ENCODE results near the gene USH2A. TPM values are rescaled to one million over a fixed set of nuclear protein-coding genes. Genes with fewer than 3 reads are reported as not detected.

The USH2A gene
- total RNA-seq, 1 donor from 2014 or later = 0.05 TPM

DNA sequence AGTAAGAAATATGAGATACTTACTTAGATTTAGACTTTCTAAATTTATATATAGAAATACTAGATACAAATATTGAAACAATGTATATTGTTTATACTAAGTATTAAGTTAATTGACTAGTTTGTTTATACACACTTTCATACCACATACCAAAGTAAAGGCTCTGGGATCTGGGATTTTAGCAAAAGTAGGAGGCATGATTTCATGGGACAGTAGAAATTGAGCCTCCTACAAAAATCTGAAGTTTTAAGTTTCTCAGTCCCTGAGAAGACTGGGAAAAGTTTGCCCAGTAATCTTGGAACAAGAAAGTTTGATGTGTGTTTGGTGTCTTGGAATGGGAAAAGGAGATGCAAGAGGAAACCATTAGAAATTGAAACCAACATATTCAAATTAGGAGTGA is 825.3 kb downstream of the USH2A start:
- no peak for DNase-seq (ENCODE audit: low read depth)

DNA sequence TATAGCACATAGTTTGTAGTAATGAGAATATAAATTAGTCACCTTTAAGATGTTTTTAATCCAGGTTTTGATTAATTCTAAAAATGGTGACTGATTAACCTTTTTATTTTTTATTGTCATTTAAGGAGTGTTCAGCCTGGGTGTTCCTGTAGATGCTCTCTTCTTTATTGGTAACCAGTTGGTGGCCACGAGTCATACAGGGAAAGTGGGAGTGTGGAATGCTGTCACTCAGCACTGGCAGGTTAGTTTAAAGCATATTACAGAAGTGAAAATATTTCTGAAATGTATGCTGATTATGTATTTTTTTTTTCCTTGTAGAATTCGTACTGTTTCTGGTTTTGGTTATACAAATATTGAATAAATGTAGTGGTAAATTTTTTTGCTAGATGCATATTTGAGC is 828.0 kb downstream of the USH2A start:
- peak; percentile 46 for DNase-seq (ENCODE audit: low read depth)

DNA sequence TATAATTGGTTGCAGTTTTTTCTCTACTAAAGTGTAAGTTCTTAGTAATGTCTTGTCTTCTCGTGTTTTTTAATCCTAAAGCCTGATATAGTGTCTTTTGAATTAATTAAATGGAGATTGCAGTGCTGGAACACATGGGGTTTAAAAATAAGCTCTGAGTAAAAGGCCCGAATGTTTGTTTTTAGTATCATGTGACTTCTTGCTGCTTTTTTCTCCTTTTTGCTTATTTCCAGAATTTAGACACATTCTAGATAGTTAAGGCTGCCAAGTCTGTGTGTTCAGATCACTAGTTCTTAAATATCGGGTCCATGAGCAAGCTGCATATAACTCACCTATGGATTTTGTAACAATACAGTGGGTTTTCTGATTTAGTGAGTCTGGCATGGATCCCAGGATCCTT is 828.6 kb downstream of the USH2A start:
- peak; percentile 13 for DNase-seq (ENCODE audit: low read depth)

DNA sequence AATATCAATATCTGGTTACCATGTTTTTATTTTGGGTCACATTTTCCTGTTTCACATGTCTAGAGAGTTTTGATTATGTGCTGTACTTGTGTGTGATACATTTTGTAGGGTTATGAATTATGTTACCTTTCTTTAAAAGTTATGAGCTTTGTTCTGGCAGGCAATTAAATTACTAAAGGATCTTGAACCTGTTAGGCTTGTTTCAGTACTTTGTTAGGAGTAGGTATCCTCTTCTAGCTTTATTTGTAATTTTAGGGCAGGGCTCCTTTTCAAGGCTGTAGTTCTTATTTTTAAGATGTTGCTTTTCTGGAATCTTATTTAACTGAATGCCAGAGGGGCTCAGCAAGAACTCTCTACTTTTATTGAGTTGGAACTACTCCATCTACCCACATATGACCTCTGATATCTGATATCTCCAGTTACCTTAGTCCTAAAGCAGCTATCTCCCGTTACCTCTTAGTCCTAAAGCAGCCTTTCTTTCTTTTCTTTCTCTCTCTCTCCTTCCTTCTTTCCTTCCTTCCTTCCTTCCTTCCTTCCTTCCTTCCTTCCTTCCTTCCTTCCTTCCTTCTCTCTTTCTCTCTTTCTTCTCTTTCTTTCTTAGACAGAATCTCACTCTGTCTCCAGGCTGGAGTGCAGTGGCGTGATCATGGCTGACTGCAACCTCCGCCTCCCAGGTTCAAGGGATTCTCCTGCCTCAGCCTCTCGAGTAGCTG is 832.3 kb downstream of the USH2A start:
- DNase-seq (ENCODE audit: low read depth) = no peak

DNA sequence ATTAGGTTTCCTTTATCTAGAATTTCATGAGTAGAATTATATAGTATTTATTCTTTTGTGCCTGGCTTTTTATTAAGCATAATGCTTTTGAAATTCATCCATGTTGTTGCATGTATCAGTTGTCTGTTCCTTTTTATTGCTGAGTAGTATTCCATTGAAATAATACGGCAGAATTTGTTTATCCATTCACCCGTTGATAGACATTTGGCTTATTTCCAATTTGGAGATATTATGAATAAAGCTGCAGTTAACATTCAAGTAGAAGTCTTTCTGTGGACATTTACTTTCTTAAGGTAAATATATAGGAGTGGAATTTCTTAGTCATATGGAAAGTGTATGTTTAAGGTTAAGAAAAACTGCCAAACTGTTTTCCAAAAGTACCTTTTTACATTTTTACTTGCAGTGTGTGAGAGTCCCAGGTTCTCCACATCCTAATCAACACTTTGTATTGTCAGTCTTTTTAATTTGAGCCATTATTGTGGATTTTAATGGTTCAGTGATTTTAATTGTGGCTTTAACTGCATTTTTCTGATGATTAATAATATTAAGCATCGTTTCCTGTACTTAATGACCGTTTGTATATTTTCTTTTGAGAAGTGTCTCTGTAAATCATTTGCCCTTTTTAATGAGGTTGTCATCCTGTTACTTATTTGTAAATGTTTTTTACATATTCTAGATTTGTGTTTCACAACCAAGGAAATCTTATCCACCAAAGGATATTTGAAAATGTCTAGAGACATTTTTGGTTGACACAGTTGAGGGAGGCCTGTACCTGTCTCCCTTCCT is 833.4 kb downstream of the USH2A start:
- peak; percentile 79 for DNase-seq (ENCODE audit: low read depth)

DNA sequence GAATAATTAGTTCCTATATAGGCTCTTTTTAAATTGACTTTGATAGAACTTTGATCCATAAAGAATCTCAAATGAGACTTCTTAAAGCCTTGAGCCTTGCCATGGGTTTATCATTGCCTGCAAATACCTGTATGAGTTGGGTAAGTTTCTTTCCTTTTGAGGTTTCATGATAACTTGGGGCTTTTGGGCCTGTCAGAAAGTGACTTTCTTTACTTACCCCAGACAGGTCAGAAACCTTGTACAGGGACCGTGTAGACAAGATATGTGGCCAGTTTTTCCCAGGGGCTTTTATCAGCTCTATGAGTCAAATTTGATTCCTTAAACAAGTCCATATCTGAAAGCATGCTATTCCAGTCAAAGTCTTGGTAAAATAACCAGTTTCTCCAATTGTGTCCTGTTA is 838.9 kb downstream of the USH2A start:
- no peak for DNase-seq (ENCODE audit: low read depth)

DNA sequence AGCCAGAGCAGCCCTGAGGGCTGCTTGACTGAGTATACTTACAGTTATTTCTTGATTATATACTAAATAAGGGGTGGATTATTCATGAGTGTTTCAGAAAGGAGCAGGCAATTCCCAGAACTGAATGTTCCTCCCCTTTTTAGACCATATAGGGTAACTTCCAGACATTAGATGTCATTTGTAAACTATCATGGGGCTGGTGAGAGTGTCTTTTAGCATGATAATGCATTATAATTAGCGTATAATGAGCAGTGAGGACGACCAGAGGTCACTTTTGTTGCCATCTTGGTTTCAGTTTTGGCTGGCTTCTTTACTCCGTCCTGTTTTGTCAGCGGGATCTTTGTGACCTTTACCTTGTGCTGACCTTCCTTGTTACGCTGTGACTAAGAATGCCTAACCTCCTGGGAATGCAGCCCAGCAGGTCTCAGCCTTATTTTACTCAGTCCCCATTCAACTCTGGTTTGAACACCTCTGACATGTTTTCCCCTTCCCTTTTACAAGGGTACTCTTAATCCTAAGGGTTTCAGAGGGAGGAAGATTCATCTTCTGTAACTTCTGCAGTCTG is 840.0 kb downstream of the USH2A start:
- DNase-seq (ENCODE audit: low read depth) = peak; percentile 81

DNA sequence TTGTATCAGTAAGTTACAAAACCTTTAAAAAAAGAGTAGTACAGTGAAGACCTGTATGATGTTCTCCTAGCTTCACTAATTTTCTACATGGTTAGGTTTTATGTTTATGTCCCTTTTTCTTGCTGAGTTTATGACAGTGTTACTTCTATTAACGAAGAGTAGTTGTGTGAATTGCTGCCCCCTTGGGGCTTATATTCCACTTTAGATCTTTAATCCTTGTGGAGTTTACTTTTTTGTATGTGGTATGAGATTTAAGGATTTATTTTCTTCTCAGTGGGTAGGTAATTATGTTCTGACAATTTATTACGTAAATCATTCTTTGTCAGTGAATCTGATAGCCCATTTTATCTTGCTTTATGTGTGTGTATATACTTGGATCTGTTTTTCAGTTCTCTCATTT is 841.4 kb downstream of the USH2A start:
- DNase-seq (ENCODE audit: low read depth) = no peak
